Right lobe of liver (tissue), 6 donors: ENCODE results near the gene INTS13. TPM values are rescaled to one million over a fixed set of nuclear protein-coding genes. Genes with fewer than 3 reads are reported as not detected.

Experiments used
- ATAC-seq, 4 donors: fragments of 200-7000 bp; cut with Tn5 transposase; one replicate each; pipeline ENCODE4 v1.9.1; 2020; ENCODE audit warnings: mild to moderate bottlenecking in 4 of 4, moderate library complexity in 4 of 4
- DNase-seq, 3 donors: peaks; one replicate each; pipeline ENCODE4 v3.0.0-alpha.2; 2020
- H3K27ac ChIP-seq, 3 donors: fragments of 200-600 bp; one replicate each; pipeline ENCODE4 v1.8.0; 2022
- H3K27me3 ChIP-seq, 2 donors: fragments of 200-600 bp; one replicate each; pipeline ENCODE4 v1.8.0; 2022
- H3K36me3 ChIP-seq, 4 donors: fragments of 200-600 bp; sonication (generic) in 1 of 4; one replicate each; pipeline versions ENCODE4 v1.5.1 to v1.8.0; 2017 to 2022; ENCODE audit warnings: control low read depth in 1 of 4
- H3K4me1 ChIP-seq, 4 donors: fragments of 200-600 bp; sonication (generic) in 1 of 4; one replicate each; pipeline versions ENCODE4 v1.5.1 to v1.8.0; 2017 to 2022; ENCODE audit warnings: control low read depth in 1 of 4
- H3K4me3 ChIP-seq, 3 donors: fragments of 200-600 bp; one replicate each; pipeline ENCODE4 v1.8.0; 2022
- H3K9me3 ChIP-seq, 4 donors: fragments of 200-600 bp; sonication (generic) in 1 of 4; one replicate each; pipeline versions ENCODE4 v1.5.1 to v1.8.0; 2017 to 2022; ENCODE audit warnings: control low read depth in 1 of 4
- POLR2A ChIP-seq: fragments of 450-650 bp; IDR thresholded peaks from one replicate; pipeline ENCODE4 v1.6.1; 2017; ENCODE audit warnings: antibody characterized with exemption, mild to moderate bottlenecking
- WGBS: methylation state at CpG from one replicate; pipeline ENCODE4 v1.1.6; 2018; ENCODE audit warnings: low coverage, low lambda C conversion rate; ENCODE audit not compliant: insufficient coverage; ENCODE audit errors: missing lambda C conversion rate; 5-methylcytosine and 5-hydroxymethylcytosine counted together
- intact Hi-C, 2 donors: fragments of 100-400 bp; cut with DNase I; formaldehyde crosslinking; loops; one replicate each; pipeline versions ENCODE4 v1.11.2 to v1.14.1; 2022
- total RNA-seq, 6 experiments: library from RNA; depleted of rRNA in 2 of 6; stranded (reverse); fragments of >200 nt in 2 of 6; fragmentation: NEBNext Ultra II Directional in 3 of 6; extraction: Animal tissue kit (Norgen Biotek cat#: 25700) in 3 of 6; gene quantifications; one replicate each; pipeline versions ENCODE4 v1.1.0 to v1.2.4, GENCODE V29; 2016 to 2023
- TF ChIP-seq, protein P1 (sequence below), 4 donors: fragments of 200-600 bp in 3 of 4; fragments of 450-650 bp in 1 of 4; IDR thresholded peaks; one replicate each; pipeline versions ENCODE4 v1.5.1 to v1.8.0; 2016 to 2022; ENCODE audit warnings: antibody characterized with exemption in 4 of 4, mild to moderate bottlenecking in 2 of 4
- donor health status: DM: no; HTN: yes; CAD: no.
- donor health status: DM: no; HTN: no; CAD: no.
- donor health status: DM: no; HTN: no; CAD: no.
- donor health status: DM: no; HTN: yes; CAD: no.
- donor health status: DM: no; HTN: yes; CAD: no.

The INTS13 gene
- total RNA-seq, 6 experiments from 2014 or later, result 6.2 to 17.2 (median 9.1) TPM

DNA sequence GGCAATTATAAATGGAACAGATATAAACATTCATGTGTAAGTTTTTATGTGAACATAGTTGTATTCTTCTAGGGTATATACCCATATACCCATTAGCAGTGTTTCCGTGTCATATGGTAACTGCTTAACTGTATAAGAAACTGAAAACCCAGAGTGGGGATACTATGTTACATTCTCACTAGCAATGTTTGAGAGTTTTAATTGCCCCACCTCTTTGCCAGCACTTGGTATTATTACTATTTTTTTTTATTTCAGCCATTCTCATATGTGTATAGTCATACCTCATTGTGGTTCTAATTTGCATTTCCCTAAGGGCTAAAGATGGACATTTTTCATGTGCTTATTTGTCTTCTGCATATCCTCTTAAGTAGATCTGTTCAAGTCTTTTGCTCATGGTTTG is 76.1 kb downstream of the INTS13 start:
- H3K27me3 ChIP-seq, result no peaks in the 10 kb centered on the region
- no peak overlapping the region for H3K4me3 ChIP-seq
- H3K9me3 ChIP-seq, result no peaks in the 10 kb centered on the region
- H3K27ac ChIP-seq, result no peak overlapping the region
- intact Hi-C loops, result no loop called here
- TF ChIP-seq, protein P1, sequence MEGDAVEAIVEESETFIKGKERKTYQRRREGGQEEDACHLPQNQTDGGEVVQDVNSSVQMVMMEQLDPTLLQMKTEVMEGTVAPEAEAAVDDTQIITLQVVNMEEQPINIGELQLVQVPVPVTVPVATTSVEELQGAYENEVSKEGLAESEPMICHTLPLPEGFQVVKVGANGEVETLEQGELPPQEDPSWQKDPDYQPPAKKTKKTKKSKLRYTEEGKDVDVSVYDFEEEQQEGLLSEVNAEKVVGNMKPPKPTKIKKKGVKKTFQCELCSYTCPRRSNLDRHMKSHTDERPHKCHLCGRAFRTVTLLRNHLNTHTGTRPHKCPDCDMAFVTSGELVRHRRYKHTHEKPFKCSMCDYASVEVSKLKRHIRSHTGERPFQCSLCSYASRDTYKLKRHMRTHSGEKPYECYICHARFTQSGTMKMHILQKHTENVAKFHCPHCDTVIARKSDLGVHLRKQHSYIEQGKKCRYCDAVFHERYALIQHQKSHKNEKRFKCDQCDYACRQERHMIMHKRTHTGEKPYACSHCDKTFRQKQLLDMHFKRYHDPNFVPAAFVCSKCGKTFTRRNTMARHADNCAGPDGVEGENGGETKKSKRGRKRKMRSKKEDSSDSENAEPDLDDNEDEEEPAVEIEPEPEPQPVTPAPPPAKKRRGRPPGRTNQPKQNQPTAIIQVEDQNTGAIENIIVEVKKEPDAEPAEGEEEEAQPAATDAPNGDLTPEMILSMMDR (IDR thresholded peaks at IDR 0.05), result no peak
- no peak for TF ChIP-seq POLR2A
- WGBS, result 100% methylated on average over 1 of the region's 1 CpG
- no peak for ATAC-seq
- H3K4me1 ChIP-seq, result no peaks in the 10 kb centered on the region
- H3K36me3 ChIP-seq, result no peaks in the 10 kb centered on the region
- DNase-seq, result no peak

DNA sequence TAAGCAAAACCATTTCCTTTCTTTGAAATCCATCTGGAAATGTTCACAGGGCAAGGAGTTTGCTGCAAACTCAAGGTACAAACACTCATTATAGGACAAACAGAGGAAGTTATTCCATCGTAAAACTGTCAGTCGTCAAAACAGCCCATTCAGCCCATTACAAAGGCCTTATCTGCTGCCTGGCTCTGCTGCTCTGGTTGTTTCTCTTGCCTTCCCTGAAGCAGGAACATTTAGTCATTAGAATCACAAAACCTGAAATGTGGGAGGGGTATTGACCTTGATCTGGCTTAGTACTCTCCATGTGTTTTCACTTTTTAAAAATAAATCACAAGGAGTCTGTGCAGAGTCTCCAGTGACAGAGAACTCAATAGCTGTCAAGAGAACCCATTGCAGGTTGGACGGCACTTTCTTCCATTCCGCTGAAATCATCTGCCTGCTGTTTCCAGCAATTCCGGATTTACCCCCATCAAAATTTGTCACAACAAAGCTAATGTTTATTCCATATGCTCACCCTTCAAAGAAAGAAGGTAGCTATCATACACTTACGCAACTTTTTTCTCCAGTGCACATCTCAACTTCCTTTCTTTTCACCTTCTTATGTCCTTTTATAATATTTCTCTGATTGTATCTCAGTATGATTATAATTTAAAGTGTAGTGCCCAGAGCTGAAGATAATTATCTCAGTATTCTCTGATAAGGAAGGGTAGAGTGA is 80.2 kb downstream of the INTS13 start:
- WGBS, result 63% methylated on average over 5 of the region's 6 CpGs
- ATAC-seq, result peak in 2 of 4 donors; percentile 22 to 46
- Histone ChIP-seq H3K27ac (no peak overlapping the region), H3K4me1 (peaks cover 0 to 12% (median 0%) of the 10 kb centered on the region in 4 donors), H3K36me3 (no peaks in the 10 kb centered on the region), H3K27me3 (no peaks in the 10 kb centered on the region), H3K4me3 (no peak overlapping the region), H3K9me3 (no peaks in the 10 kb centered on the region)
- intact Hi-C loops, result no loop called here
- DNase-seq, result no peak
- no peak for TF ChIP-seq POLR2A
- TF ChIP-seq, protein P1 (IDR thresholded peaks at IDR 0.05), result no peak

DNA sequence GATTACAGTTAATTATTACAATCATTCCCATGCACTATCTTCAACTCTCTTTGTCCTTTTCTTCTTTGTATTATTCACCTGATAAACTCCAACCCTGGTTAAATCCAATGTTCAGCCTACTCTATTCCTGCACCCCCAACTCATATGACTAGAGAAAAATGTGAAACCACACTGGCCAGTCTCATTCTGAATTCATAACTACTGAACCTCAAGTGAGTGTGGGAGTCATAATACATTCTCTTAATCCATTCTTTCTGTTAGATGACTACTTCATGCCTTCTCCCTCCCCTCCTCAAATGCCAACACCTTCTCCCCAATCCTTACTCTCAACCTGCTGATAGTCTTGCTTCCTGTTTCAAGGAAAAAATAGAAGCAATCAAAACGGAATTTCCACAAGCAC is 82.4 kb downstream of the INTS13 start:
- TF ChIP-seq POLR2A, result no peak
- TF ChIP-seq, protein P1 (IDR thresholded peaks at IDR 0.05), result no peak
- WGBS, result 52% methylated on average over 1 of the region's 1 CpG
- no peaks in the 10 kb centered on the region for H3K27me3 ChIP-seq
- intact Hi-C loops, result no loop called here
- no peaks in the 10 kb centered on the region for H3K9me3 ChIP-seq
- H3K4me1 ChIP-seq, result peaks cover 0 to 12% (median 0%) of the 10 kb centered on the region in 4 donors
- ATAC-seq (no peak), DNase-seq (no peak)
- H3K27ac ChIP-seq, result no peak overlapping the region
- H3K36me3 ChIP-seq, result no peaks in the 10 kb centered on the region
- no peak overlapping the region for H3K4me3 ChIP-seq

Other genes with a start within 250 kb of the INTS13 start
- gene ITPR2, start 104.8 kb downstream of the INTS13 start, total RNA-seq, result 100 to 1,000 TPM in 1 of 6 experiments, 10 to 100 TPM in 5; 39.3 to 114 (median 57.2) TPM
- gene FGFR1OP2, start 489 bp upstream of the INTS13 start, total RNA-seq, result 10 to 100 TPM; 13.3 to 29.6 (median 20.1) TPM
- gene TM7SF3, start 76.4 kb upstream of the INTS13 start, total RNA-seq, result 10 to 100 TPM; 38.4 to 75.1 (median 62.8) TPM
- 10 to 100 TPM; 14.7 to 26.8 (median 20.6) TPM for gene MED21, start 84.6 kb upstream of the INTS13 start, total RNA-seq
- gene C12orf71, start 144.6 kb upstream of the INTS13 start, total RNA-seq, result not detected